ENCODE measurements around the gene GDF10.

Gene GDF10

DNA sequence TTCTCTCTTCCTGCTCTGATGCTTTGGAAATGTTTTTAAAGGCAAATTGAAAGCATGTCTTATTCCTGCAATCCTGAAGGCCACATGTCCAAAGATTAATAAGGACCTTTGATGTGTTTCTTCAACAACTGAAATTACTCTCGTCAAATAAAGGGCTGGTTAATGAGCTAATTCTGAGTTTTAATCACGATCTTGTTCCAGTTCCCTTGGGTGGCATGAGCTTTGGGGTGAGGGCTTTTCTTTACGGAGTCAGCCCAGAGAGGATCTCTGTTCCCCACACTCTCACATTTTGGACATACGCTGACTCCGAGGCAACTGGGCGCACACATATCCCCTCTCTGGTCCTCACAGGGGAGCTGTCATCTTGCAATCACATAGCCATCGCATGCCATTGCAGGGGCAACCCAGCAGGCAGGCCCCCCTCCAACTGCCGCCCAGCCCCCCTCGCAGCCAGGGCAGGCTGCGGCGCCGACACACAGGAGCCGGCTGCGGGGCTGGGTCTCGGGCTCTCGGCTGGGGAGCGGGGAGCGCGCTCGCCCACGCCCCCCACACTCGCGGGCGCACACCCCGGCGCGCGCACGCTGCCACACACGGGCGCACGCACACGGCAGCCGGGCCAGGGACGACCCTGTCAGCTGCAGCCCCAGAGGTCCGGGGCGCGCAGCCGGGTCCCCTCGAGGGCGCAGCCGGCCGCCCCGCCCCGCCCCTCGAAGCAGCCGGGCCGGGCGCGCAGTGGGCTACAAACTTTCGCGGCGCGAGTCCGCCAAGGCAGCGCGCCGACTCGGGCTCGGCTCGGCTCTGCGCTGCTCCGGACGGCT is at the start of gene GDF10:
GDF10 (plus strand) TSS at position 587 of the 818 bp plus-strand sequence. CDS start 455 bp downstream, outside the sequence.
- no peak for DNase-seq (ENCODE audit: low spot score)

GRCh38 chr10:47252093-47252780 is 47.8 kb upstream of the GDF10 start:
- no peak for DNase-seq (ENCODE audit: low spot score)

DNA sequence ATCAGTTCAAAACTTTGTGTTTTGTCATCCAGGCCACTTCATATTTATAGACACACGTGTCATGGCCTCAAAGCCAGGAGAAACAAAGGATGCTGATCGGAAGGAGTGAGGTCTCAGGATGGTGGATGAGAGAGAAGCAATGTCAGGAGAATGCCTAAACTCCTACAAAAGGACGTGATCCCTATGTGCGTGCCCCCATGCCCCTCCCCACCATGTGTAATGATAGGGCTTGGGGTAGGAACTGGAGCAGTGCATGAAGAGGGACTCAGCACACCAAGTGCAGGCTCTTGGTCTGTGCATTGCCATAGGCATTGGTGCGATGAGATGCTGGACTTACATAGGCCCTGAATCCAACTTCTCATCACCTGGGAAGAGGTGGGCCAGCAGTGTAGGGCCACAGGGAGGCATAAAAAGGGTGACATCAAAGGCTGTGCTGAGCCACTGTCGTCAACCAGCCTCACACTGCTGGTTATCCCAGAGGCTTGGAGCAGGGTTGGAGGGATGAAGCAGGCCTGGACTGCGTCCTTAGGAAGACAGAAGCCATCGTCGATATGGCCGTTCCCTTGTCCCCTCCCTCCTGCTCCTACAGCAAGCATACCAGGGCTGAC is 46.9 kb upstream of the GDF10 start:
- no peak for DNase-seq (ENCODE audit: low spot score)

GRCh38 chr10:47253651-47254375 is 46.2 kb upstream of the GDF10 start:
- DNase-seq (ENCODE audit: low spot score), result no peak

GRCh38 chr10:47254611-47255010 is 45.4 kb upstream of the GDF10 start:
- DNase-seq (ENCODE audit: low spot score), result no peak

DNA sequence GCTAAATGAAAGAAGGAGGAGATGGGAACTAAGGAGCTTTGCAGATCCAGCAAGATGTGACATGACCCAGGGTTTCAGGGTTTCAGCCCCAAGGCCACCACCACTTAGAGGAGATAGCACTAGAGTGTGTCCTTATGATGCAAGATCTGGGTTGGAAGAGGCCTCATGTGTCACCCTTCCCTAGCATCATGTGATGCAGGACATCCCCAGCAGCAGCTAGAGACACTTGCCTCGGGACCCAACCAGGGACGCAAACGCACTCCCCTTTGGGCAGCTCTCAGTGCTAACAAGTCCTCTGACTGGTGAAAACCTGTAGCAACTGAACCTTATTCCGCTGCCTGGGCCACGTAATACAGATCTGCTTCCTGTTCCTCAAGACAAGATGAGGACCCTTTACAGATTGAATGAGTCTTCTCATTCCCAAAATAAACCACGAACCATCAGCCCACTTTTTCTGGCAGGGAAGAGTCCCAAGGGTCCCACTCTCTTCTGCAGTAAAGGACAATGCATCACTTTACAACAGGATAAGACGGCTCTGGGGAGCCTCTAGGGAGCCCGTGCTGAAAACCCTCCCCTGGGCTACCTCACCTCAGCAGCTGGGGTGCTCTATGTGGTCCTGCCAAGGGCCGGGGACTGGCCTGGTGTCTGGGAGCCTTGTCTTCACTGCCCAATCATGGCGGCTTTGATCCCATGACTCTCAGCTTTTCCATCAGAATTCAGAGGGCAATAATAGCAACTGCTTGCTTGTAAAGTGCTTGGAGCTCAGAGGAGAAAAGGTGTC is 44.8 kb upstream of the GDF10 start:
- no peak for DNase-seq (ENCODE audit: low spot score)

GRCh38 chr10:47255866-47256265 is 44.1 kb upstream of the GDF10 start:
- no peak for DNase-seq (ENCODE audit: low spot score)

GRCh38 chr10:47256751-47257336 is 43.2 kb upstream of the GDF10 start:
- DNase-seq (ENCODE audit: low spot score), result no peak

- DNase-seq (ENCODE audit: low spot score), result no peak
Measured at GRCh38 chr10:47257396-47258120, 42.4 kb upstream of the GDF10 start.

DNA sequence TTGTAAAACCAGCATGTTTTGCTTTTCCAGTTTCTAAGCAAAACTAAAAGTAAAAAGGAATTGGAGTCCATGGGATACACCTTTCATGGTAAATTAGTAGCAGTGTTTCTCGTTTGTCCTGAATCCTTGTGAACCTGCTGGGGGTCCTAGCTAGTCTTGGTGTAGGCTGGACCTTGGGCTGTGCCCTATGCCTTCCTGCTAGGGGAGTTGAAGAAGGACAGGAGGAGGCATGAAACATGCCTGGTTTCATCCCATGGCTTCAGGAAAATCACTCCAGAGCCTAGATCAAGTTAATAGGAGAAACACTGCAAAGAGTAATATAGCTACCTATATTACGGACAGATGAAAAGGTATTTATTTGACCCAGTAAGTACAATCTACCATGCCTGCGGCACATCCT is 41.1 kb upstream of the GDF10 start:
- no peak for DNase-seq (ENCODE audit: low spot score)

- DNase-seq (ENCODE audit: low spot score), result no peak
Measured at GRCh38 chr10:47259466-47259865, 40.5 kb upstream of the GDF10 start.

DNA sequence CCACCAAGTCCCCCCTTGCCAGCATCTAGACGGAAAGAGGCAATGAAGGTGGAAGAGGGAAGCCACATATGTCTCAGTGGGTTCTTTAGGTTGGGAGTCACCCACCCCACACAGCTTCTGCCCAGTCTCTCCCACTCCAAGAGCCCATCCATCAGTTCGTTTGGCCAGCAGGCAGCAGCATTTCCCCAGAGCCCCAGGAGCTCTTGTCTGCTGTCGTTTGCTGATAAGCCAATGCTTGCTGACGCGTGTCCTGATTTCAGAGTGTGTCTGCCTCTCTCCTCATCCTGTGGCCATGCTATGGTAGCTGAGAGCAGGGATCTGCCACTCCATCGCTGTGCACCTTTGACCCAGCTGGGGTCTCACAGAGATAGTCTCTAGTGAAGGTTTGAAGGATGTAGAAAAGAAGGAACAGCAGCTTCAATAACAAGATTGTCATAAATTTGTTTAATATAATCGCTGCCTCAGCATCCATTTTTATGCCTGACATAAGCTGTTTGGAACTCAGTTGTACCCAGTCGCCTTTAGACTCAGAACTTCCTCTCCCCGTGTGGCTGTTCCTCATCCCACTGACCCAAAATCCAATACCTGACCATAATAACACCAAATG is 39.4 kb upstream of the GDF10 start:
- no peak for DNase-seq (ENCODE audit: low spot score)

DNA sequence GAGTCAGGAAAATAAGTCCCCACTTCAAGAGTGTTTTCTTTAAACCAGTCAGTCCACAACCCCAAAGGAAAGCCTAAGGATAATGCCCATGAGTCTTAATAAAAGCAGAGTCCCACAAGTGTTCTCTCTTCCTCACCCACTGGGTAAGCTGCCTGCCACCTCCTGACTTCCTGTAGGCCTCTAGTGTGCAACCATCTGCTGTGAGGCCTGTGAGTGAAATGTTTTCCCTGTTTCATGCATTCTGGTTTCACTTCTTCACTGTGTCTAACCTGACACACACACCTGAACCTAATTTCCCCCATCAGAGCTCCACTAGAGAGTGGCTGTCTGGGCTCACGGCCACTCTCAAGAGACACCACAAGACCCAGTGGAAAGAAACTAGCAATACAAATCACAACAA is 38.9 kb upstream of the GDF10 start:
- no peak for DNase-seq (ENCODE audit: low spot score)

DNA sequence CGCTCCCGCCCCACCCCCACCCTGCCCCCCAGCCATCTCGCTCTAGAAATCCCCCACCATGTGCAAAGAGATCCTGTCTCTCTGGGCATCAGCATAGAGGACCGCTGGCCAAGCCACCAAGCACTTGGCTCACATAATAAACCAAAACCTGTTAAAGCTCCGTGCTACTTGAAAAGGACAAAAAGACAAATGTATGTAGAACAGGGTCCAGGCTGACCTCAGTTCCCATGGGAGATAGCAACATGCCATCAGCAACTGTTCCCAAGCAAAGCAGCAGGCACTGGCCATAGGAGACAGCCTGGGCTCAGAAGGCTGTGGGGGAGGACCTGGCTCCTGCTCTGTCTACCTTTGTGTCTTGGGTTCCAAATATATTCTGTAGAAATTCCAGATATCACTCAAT is 38.4 kb upstream of the GDF10 start:
- no peak for DNase-seq (ENCODE audit: low spot score)

- no peak for DNase-seq (ENCODE audit: low spot score)
Measured at GRCh38 chr10:47262606-47263533, 37.1 kb upstream of the GDF10 start.

DNA sequence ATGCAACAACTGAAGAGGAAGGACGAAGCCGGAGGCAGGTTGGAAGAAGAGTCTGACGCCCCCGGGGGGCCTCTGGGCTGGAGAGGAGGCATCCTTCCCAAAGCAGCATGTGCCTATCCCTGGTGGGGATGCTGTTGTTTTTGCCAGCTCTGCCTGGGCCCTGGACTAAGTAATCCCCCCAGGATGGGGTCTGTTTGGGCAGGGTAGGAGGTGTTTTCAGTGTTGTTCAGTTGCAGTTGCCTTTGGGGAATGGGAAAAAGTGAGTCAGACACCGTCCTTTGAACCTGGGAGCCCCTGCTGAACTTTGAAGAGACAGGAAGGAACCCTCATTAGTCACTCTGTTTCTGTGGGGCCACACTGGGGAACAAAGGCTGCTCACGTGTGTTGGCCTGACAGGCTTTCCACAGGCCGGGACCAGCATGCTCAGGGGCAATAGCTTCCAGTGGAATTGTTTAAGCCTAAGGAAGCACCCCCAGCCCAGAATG is 35.2 kb upstream of the GDF10 start:
- no peak for DNase-seq (ENCODE audit: low spot score)

DNA sequence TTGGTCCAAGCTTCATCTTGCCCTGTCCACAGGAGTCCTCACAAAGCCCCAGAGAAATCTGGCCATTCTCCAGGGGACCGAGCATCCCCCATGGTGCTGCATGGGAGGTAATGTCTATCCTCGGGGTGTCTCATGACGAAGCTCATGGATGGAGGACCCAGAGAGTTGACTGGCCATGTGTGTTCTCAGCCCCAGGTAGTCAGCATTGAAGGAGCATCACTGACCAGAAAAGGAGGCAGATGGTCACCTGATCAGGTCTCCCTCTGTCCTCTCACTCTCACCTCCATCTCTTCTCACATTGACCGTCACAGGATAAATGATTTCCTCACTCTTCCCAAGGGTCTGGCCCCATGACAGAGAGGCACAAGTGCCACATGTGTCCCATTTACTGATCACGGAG is 33.4 kb upstream of the GDF10 start:
- DNase-seq (ENCODE audit: low spot score), result no peak

GRCh38 chr10:47268696-47269095 is 31.3 kb upstream of the GDF10 start:
- no peak for DNase-seq (ENCODE audit: low spot score)

- no peak for DNase-seq (ENCODE audit: low spot score)
Measured at GRCh38 chr10:47269294-47269693, 30.7 kb upstream of the GDF10 start.

Measured in putamen (tissue), 1 donor.